Endothelial cell of umbilical vein (primary cell): ENCODE results near the gene SUGP2. TPM values are rescaled to one million over a fixed set of nuclear protein-coding genes. Genes with fewer than 3 reads are reported as not detected.

Source experiments
- BruUV-seq: library from RNA; stranded (reverse); fragments of 400-500 nt; replicated peaks from 2 replicates; lab custom pipeline; 2021; lab: Mats Ljungman, UMichigan
- CTCF ChIA-PET: fragments of 300-600, 350-600 bp; sonication (Branson Sonifier 250); formaldehyde crosslinking; loops from one replicate; lab custom pipeline; 2021; ENCODE audit warnings: antibody characterized with exemption, inconsistent platforms; lab: Charles Lee
- POLR2A ChIA-PET: fragments of 300-600, 350-600 bp; sonication (Branson Sonifier 250); formaldehyde crosslinking; loops from one replicate; lab custom pipeline; 2021; ENCODE audit warnings: antibody characterized with exemption, inconsistent platforms; lab: Charles Lee
- DNase-seq: peaks from one replicate; pipeline ENCODE4 v3.0.0-alpha.2; 2011; ENCODE audit warnings: low read depth, low spot score
- FAIRE-seq: peaks from 2 replicates; lab custom pipeline; 2011; peaks lifted over from hg19 to GRCh38; lab: Jason Lieb, UNC
- H2AFZ ChIP-seq: 2 replicates; pipeline ENCODE4 v1.6.0; 2012; ENCODE audit warnings: low read depth, low read length, control low read depth, inconsistent platforms
- H3K27ac ChIP-seq: 2 replicates; pipeline ENCODE4 v1.5.1; 2011; ENCODE audit warnings: low read depth, mild to moderate bottlenecking, control low read depth, low read length, moderate library complexity; ENCODE audit not compliant: insufficient read depth
- H3K27me3 ChIP-seq, 2 experiments: 2 replicates each; pipeline versions ENCODE4 v1.6.0 to v1.6.1; 2011; ENCODE audit warnings: low read length in 2 of 2, mixed read lengths in 1 of 2; ENCODE audit not compliant: control insufficient read depth in 2 of 2, insufficient read depth in 2 of 2
- H3K36me3 ChIP-seq, 2 experiments: 2 replicates in 1 of 2; 3 replicates in 1 of 2; pipeline ENCODE4 v1.5.1; 2011; ENCODE audit warnings: low read length in 2 of 2, mild to moderate bottlenecking in 1 of 2, moderate library complexity in 1 of 2; ENCODE audit not compliant: control insufficient read depth in 2 of 2, insufficient read depth in 2 of 2; ENCODE audit errors: extremely low read depth in 1 of 2
- H3K4me1 ChIP-seq: 3 replicates; pipeline ENCODE4 v1.5.1; 2011; ENCODE audit warnings: mild to moderate bottlenecking, low read length; ENCODE audit not compliant: control insufficient read depth, insufficient read depth; ENCODE audit errors: extremely low read depth
- H3K4me2 ChIP-seq: 2 replicates; pipeline ENCODE4 v1.6.1; 2011; ENCODE audit warnings: low read length, control low read depth, mixed read lengths; ENCODE audit not compliant: insufficient read depth
- H3K4me3 ChIP-seq, 3 experiments: fragments of 200-600 bp in 1 of 3; sonication (generic), shearing (Covaris generic) in 1 of 3; replicated peaks in 1 of 3; 2 replicates each; pipeline ENCODE4 v1.5.1; 2011 to 2016; ENCODE audit warnings: control low read depth in 3 of 3, low read length in 3 of 3, mild to moderate bottlenecking in 2 of 3, inconsistent platforms in 1 of 3, low read depth in 1 of 3, moderate library complexity in 1 of 3; ENCODE audit not compliant: insufficient read depth in 1 of 3
- H3K79me2 ChIP-seq: 2 replicates; pipeline ENCODE4 v1.6.0; 2012; ENCODE audit warnings: low read length, inconsistent platforms; ENCODE audit not compliant: control insufficient read depth, insufficient read depth
- H3K9ac ChIP-seq: replicated peaks from 2 replicates; pipeline ENCODE3; 2011; ENCODE audit warnings: low read length, control low read depth; ENCODE audit not compliant: insufficient read depth; ENCODE audit errors: extremely low read depth
- H3K9me1 ChIP-seq: replicated peaks from 3 replicates; pipeline ENCODE4 v1.6.0; 2011; ENCODE audit warnings: mild to moderate bottlenecking, low read length; ENCODE audit not compliant: control insufficient read depth, insufficient read depth; ENCODE audit errors: extremely low read depth
- H3K9me3 ChIP-seq: replicated peaks from 2 replicates; pipeline ENCODE4 v1.5.1; 2012; ENCODE audit warnings: low read length, inconsistent platforms; ENCODE audit not compliant: control insufficient read depth, insufficient read depth
- H4K20me1 ChIP-seq: replicated peaks from 2 replicates; pipeline ENCODE3; 2011; ENCODE audit warnings: mild to moderate bottlenecking, low read length; ENCODE audit not compliant: control insufficient read depth, insufficient read depth; ENCODE audit errors: extremely low read depth
- EZH2 ChIP-seq: IDR thresholded peaks from 2 replicates; pipeline ENCODE4 v1.6.1; 2012; ENCODE audit warnings: borderline replicate concordance, low read depth, mild to moderate bottlenecking, moderate library complexity, low read length, inconsistent platforms; ENCODE audit not compliant: severe bottlenecking
- FOS ChIP-seq: IDR thresholded peaks from 2 replicates; pipeline ENCODE4 v1.6.1; 2011; ENCODE audit warnings: mild to moderate bottlenecking, low read length, moderate library complexity, borderline replicate concordance; ENCODE audit not compliant: insufficient read depth
- GATA2 ChIP-seq: IDR thresholded peaks from 2 replicates; pipeline ENCODE4 v1.7.0; 2011; ENCODE audit warnings: low read depth, mild to moderate bottlenecking, moderate library complexity, mixed read lengths, low read length; ENCODE audit not compliant: insufficient read length, insufficient read depth
- JUN ChIP-seq: IDR thresholded peaks from 2 replicates; pipeline ENCODE4 v1.6.1; 2011; ENCODE audit warnings: borderline replicate concordance, low read depth; ENCODE audit not compliant: insufficient read length, insufficient read depth
- MYC ChIP-seq: IDR thresholded peaks from one replicate; pipeline ENCODE4 v1.6.1; 2011; ENCODE audit warnings: mild to moderate bottlenecking, low read depth, low read length
- POLR2A ChIP-seq: IDR thresholded peaks from 2 replicates; pipeline ENCODE4 v1.6.1; 2012; ENCODE audit warnings: low read depth, mild to moderate bottlenecking, control low read depth, low read length
- POLR2AphosphoS5 ChIP-seq: IDR thresholded peaks from 2 replicates; pipeline ENCODE4 v1.6.1; 2012; ENCODE audit warnings: low read depth, mild to moderate bottlenecking, control low read depth, low read length, moderate library complexity; ENCODE audit not compliant: insufficient read depth
- dilution Hi-C: fragments of 300-500 bp; cut with MboI; formaldehyde crosslinking; loops from one replicate; pipeline ENCODE4 v1.15.0; 2019; ENCODE audit warnings: low sequenced_read_pairs; ENCODE audit not compliant: extremely low pct_ligation_motif_present
- intact Hi-C: fragments of 100-400 bp; cut with micrococcal nuclease; formaldehyde crosslinking; loops from one replicate; pipeline ENCODE4 v1.10.0; 2022
- polyA plus RNA-seq, 4 experiments: library from polyadenylated mRNA; depleted of rRNA in 3 of 4; stranded (reverse) in 3 of 4; unstranded in 1 of 4; fragments of >200 nt; gene quantifications; 2 replicates each; pipeline versions ENCODE4 v1.2.1 to v1.2.3, GENCODE V29; 2011 to 2012; ENCODE audit warnings: missing spikeins in 1 of 4
- total RNA-seq: library from RNA; stranded (reverse); gene quantifications from 2 replicates; pipeline ENCODE4 v1.2.3, GENCODE V29; 2021
- TF ChIP-seq, protein P1 (sequence below): IDR thresholded peaks from 2 replicates; pipeline ENCODE4 v1.6.1; 2011; ENCODE audit not compliant: insufficient read depth, insufficient read length
- TF ChIP-seq, protein P2 (sequence below), 2 donors: IDR thresholded peaks; 1 replicate in 1 of 2; 2 replicates in 1 of 2; pipeline ENCODE4 v1.5.1; 2011; ENCODE audit warnings: low read length in 2 of 2, mild to moderate bottlenecking in 2 of 2, moderate library complexity in 2 of 2, control low read depth in 1 of 2, inconsistent platforms in 1 of 2, low read depth in 1 of 2; ENCODE audit not compliant: insufficient read depth in 1 of 2; ENCODE audit errors: extremely low read depth in 1 of 2

SUGP2 gene
- total and polyA plus RNA-seq, 2 donors (not counting 3 experiments of a cell fraction or from before 2014, with no cell fraction given) = 44.6 to 79.7 TPM

DNA sequence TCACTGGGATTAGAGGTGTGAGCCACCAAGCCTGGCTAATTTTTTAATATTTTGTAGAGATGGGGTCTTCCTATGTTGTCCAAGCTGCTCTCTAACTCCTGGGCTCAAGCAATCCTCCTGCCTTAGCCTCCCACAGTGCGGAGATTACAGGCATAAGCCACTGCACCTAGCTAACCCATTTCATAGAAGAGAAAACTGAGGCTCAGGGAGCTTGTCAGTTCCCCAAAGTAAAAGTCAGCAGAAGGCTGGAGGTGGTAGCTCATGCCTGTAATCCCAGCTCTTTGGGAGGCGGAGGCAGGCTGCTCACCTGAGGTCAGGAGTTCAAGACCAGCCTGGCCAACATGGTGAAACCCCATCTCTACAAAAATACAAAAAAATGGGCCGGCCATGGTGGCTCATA, 83.5 kb downstream of the SUGP2 start:
- Histone ChIP-seq H3K9me3 (no peaks in the 10 kb centered on the region), H4K20me1 (no peaks in the 10 kb centered on the region), H3K36me3 (peaks cover 0 to 1% of the 10 kb centered on the region in 2 experiments), H2AFZ (no peak overlapping the region), H3K27me3 (no peaks in the 10 kb centered on the region), H3K9me1 (no peaks in the 10 kb centered on the region), H3K79me2 (no peaks in the 10 kb centered on the region), H3K4me2 (no peak overlapping the region), H3K9ac (no peak overlapping the region), H3K4me3 (no peak overlapping the region), H3K27ac (no peak overlapping the region), H3K4me1 (no peaks in the 10 kb centered on the region)
- intact Hi-C loops (no loop called here), dilution Hi-C loops (no loop called here)
- TF ChIP-seq POLR2A = no peak
- no peak for TF ChIP-seq GATA2
- TF ChIP-seq FOS = no peak
- TF ChIP-seq MYC = no peak
- TF ChIP-seq, protein P1, sequence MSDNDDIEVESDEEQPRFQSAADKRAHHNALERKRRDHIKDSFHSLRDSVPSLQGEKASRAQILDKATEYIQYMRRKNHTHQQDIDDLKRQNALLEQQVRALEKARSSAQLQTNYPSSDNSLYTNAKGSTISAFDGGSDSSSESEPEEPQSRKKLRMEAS = no peak
- FAIRE-seq (no peak), DNase-seq (no peak)
- POLR2A ChIA-PET = no interaction called here
- BruUV-seq = no TSS peak
- CTCF ChIA-PET = interaction anchor here (1.4 to 2.6 kb wide), 4 partner anchors 37 to 46 kb away, joined by 3 to 10 read pairs (median 5); no protein-coding TSS in a partner anchor

DNA sequence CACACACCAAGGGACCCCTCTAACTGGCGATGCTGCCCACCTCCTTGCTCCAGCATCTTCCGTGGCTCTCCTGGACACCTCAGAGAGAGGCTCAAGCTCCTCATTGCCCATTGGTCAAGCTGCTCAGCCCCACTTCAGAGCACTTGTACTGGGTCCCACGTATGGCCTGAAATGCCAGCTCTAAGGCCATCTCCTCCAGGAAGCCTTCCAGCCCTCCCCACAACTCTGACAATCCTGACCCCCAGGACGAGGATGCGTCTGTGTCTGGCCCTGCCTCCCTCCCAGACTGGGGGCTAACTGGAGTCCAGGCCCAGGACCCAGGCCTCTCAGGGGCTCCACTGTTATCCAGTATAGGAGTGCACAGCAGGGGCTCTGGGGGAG, 84.4 kb downstream of the SUGP2 start:
- intact Hi-C loops = no loop called here
- Histone ChIP-seq H3K4me2 (no peak overlapping the region), H3K9ac (no peak overlapping the region), H3K4me1 (no peaks in the 10 kb centered on the region), H3K36me3 (peaks cover 0 to 1% of the 10 kb centered on the region in 2 experiments), H4K20me1 (no peaks in the 10 kb centered on the region), H3K4me3 (no peak overlapping the region), H2AFZ (no peak overlapping the region), H3K27ac (no peak overlapping the region), H3K9me3 (no peaks in the 10 kb centered on the region), H3K9me1 (no peaks in the 10 kb centered on the region), H3K79me2 (no peaks in the 10 kb centered on the region), H3K27me3 (no peaks in the 10 kb centered on the region)
- no TSS peak for BruUV-seq
- FAIRE-seq = no peak
- DNase-seq = no peak
- TF ChIP-seq, protein P2, sequence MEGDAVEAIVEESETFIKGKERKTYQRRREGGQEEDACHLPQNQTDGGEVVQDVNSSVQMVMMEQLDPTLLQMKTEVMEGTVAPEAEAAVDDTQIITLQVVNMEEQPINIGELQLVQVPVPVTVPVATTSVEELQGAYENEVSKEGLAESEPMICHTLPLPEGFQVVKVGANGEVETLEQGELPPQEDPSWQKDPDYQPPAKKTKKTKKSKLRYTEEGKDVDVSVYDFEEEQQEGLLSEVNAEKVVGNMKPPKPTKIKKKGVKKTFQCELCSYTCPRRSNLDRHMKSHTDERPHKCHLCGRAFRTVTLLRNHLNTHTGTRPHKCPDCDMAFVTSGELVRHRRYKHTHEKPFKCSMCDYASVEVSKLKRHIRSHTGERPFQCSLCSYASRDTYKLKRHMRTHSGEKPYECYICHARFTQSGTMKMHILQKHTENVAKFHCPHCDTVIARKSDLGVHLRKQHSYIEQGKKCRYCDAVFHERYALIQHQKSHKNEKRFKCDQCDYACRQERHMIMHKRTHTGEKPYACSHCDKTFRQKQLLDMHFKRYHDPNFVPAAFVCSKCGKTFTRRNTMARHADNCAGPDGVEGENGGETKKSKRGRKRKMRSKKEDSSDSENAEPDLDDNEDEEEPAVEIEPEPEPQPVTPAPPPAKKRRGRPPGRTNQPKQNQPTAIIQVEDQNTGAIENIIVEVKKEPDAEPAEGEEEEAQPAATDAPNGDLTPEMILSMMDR (IDR thresholded peaks at IDR 0.05; ENCODE audit: extremely low read depth in 1 of 2, insufficient read depth in 1 of 2, low read depth in 1 of 2, low read length in 2 of 2) = no peak
- no peak for TF ChIP-seq MYC
- TF ChIP-seq, protein P1 = no peak
- TF ChIP-seq EZH2 = no peak
- TF ChIP-seq POLR2A = no peak
- TF ChIP-seq FOS = no peak
- TF ChIP-seq JUN = no peak
- no peak for TF ChIP-seq GATA2
- TF ChIP-seq POLR2AphosphoS5 = no peak
- POLR2A ChIA-PET = no interaction called here
- dilution Hi-C loops = no loop called here
- CTCF ChIA-PET = interaction anchor here (1.4 to 1.5 kb wide), 3 partner anchors 9 to 46 kb away, joined by 3 to 6 read pairs (median 3); no protein-coding TSS in a partner anchor
